HL-60/S4 treated with retinoic acid at 250 ng/mL for 4 days and 3 days (cell line): ENCODE results near the gene LMO2.
"Not testable (repeated sequence)": the region's sequence is repeated elsewhere in the genome, so short reads cannot be mapped to it uniquely, and the experiment has no call there.

Experiments
- in situ Hi-C: fragments of 300-500 bp; cut with MboI; formaldehyde crosslinking; loops from 2 replicates; pipeline ENCODE4 v1.7.0; 2022; ENCODE audit warnings: low sequenced_read_pairs

Gene LMO2

DNA sequence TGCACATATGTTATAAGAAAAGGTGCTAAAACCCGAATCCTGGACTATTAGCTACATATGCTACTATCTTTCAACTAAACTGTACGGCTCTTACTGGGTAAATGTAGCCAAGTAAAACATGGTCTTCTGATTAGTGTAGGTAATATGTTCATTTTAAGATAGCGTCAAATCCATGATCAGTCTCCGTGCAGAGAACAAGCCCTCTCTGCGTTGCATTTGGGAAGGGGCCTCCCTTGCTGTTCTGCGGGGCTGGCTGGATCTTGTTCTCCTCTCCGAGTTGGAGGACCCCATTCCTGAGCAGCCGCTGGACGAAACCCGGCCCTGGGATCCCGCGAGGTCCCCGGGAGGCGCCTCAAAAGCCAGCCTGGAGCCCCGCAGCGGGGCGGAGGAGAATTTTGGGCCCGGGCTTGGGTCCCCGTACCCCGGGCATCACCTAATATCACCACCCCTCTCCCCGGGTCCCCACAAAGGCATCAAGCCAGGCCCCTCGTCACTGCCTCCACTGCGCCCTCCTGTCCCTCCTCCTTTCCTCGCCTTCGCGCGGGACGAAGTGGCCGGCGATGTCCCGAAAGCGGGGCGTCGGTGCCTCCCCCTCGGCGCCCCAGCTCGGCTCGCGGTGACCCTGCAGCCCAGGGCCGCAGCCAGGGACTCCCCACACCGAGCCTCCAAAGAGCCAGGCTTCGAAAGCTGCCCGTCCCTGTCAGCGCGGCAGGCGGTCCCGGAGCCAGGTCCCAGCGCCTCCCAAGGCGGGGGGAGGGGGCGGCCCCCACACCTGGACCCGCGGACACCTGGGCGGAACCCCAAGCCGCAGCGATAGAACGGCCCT is 63.1 kb downstream of the LMO2 start:
- in situ Hi-C loops: loop anchor here (25.0 kb wide), 1 partner anchor 533 kb away; the partner anchor contains the start of gene ABTB2

- in situ Hi-C loops: loop anchor here (25.0 kb wide), 1 partner anchor 535 kb away; the partner anchor contains the start of gene ABTB2
These were observed 64.7 kb downstream of the LMO2 start for GRCh38 chr11:33827206-33827605.

- in situ Hi-C loops: loop anchor here (25.0 kb wide), 1 partner anchor 536 kb away; the partner anchor contains the start of gene ABTB2
These were observed 65.9 kb downstream of the LMO2 start for GRCh38 chr11:33825854-33826560.

- in situ Hi-C loops: not testable (repeated sequence)
These were observed 68.9 kb downstream of the LMO2 start for GRCh38 chr11:33822981-33823380.

GRCh38 chr11:33819278-33820035 is 72.4 kb downstream of the LMO2 start:
- in situ Hi-C loops: no loop called here
